HG02943 (cell line): ENCODE data around the gene MED9.

ENCODE experiments used
- ATAC-seq: cut with Tn5 transposase; IDR thresholded peaks from one replicate; pipeline ENCODE4 v1.9.1; 2021; ENCODE audit warnings: mild to moderate bottlenecking, low read depth, moderate library complexity; ENCODE audit not compliant: unreplicated experiment

Gene MED9

GRCh38 chr17:17513626-17514025 lies 36.8 kb downstream of the MED9 start:
- ATAC-seq: no peak

DNA sequence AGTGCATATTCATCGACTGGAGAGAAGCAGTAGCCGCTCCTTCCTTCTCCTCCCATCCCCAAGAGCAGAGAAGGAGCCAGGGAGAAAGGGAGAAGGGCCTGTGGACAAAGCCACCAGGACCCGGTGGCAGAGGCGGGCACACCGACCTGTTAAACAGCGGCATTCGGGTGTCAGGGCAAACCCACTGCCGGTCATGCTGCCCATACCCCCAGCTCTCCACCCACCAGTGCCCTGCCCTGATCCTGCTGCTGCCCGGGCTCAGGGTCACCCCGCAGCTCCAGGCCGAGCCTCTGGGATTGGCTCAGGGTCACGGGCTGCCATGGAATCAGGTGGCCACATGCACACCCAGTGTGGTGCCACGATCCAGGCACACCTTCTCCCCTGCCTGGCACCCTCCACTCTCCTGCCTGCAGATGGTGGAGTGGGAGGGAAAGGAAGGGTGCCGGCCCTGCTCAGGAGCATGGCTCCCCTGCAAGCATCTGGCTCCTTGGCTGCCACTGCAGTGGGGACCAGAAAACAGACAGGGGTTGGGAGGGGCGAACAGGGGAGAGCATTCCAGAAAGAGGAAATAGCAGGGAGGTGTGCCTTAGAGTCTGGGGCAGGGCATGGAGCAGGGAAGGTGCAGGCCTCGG lies 37.7 kb downstream of the MED9 start:
- no peak for ATAC-seq

- no peak for ATAC-seq
Measured at GRCh38 chr17:17514993-17515933, 38.5 kb downstream of the MED9 start.

GRCh38 chr17:17515934-17516930 lies 39.4 kb downstream of the MED9 start:
- no peak for ATAC-seq

DNA sequence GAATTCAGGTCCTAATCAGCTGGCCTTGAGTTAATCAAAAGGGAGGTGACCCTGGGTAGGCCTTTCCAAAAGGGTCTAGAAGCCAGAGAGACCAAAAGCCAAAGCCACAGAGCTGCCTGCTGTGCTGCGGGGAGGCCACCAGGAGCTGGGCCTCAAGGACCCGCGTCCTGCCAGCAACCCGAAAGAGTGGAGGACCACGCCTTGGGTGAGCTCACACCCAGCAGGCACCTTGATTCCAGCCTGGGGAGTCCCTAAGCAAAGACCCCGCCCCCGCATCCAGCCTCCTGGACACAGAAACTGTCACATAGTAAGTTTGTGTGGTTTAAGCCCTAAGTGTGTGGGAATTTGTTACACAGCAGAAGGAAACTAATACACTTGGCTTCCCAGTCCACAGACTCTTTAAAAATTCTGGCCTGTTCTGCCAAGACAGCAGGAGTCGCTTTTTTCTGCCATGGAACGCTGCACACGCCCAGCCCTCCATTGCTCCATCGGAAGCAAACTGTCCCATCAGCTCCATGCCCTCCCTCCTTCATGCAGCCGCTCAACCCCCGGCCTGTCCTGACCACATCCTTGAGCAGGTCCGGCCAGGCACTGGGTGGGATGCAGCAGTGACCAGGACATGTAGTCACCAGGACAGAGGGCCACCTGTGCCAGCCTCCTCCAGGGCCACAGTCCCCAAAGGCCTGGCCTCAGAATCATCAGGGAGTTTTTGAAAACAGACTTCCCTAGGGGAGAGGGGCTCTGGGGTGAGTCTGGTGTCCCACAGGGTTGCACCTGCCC lies 40.3 kb downstream of the MED9 start:
- ATAC-seq: no peak

DNA sequence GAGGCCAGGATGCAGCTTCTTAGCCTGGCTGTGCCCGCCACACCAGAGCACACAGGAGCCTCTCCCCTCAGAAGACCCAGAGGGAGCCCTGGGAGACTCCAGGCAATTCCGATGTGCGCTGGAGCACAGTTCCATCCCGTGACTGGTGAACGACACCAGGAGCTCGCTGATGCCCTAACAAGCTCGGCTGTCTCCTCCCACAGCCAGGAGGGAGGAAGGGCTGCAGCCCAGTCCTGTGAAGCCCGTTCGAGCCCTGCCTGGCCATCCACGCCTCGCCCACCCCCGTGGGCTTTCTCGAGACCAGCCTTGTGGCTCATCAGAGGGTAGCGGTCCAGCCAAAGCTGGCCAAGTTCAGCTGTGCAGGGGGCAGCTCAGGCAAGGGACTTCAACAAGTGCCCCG lies 41.2 kb downstream of the MED9 start:
- no peak for ATAC-seq

- ATAC-seq: no peak
Measured at GRCh38 chr17:17518951-17519350, 42.2 kb downstream of the MED9 start.

DNA sequence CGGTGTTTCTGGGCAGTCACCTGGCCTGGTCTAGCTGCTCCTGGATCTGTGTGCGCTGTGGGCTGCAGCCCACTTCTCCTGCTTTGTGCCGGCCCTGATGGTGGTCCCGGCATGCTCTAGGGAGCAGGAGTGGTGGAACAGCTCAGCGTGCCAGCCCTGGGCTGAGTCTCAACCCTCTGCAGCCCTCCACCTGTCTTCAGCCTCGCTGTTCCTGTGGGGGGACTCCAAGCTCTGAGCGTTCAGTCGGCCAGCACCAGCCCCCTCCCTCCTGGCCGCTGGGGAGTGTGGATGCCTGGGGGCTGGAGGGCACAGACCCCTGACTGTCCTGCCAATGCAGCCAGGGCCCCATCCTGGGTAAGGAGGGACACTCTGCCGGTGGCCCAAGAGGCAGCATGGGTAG lies 43.1 kb downstream of the MED9 start:
- ATAC-seq: no peak

DNA sequence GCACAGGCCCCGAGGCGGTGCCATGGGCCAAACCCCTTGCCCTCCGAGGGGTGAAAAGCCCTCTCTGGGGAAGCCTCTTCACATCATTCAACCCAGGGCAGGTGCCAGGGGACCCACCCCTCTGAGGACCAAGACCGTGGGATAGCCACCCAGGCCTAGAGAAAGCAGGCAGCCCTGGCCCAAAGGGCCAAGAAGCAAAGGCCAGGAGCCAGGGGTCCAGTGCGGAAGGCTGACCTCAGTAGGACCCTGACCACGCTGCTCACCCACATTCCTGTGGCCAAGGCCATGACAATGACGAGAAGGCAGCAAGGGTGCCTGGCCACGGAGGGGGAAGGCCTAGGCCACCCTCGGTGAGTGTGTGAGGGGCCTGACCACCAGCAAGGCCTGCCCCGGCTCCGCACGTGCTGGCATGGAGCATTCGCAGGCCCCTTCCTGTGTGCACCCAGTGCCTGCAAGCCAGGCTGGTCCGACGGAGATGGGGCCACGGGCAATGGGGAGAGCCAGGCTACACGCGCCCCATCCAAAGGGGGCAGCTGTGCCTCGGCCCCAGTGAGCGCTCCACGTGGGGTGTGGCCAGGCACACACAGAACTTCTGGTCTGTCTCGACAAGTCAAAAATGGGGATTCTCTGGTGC lies 43.9 kb downstream of the MED9 start:
- ATAC-seq: no peak

GRCh38 chr17:17523001-17523730 lies 46.4 kb downstream of the MED9 start:
- no peak for ATAC-seq

DNA sequence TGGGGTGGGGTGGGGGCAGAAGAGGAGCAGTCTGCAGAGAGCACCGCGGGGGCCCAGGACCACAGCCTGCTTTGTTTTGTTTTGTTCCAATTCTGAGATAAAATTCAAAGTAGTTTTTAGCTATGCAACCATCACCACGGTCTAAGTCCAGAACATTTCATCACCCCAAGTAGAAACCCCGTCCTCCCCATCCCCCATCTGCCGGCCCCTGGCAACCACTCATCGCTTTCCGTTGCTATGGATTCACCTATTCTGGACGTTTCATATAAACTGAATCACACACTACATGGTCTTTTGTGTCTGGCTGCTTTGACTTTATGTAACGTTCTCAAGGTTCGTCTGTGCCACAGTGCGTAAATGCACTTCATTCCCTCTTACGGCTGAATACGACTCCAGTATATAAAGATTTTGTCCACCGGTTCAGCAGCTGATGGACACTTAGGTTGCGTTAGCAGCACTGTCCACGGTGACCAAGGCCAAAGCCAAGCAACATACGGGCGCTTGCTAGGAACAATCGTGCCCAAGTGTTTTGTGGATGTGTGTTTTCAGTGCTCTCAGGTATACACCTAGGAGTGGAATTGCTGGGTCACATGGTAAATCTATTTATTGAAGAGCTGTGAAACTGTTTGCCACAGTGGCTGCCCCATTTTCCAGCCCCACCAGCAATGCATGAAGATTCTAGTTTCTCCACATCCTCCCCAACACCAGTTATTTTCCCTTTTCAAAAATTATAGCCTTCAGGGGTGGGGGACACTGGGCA lies 47.1 kb downstream of the MED9 start:
- ATAC-seq: no peak

DNA sequence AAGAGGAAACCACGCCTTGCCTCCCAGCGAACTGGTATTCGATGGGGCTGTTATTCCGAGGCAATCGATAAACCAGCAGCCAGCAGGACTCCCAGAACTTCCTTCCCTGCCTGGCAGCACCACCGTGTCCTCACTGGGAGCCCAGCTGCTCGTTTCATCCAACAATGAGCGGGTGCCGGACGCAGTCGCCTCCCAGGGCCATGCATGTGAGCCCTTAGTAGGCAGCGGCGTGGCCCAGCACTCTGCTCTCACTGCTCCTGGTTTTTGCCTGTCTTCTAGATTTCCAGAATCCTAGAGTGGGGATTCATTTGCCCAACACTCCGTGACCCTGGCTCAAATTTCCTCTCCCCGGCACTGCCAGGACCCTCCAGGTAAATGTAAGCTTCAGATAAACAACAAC lies 48.5 kb downstream of the MED9 start:
- no peak for ATAC-seq

DNA sequence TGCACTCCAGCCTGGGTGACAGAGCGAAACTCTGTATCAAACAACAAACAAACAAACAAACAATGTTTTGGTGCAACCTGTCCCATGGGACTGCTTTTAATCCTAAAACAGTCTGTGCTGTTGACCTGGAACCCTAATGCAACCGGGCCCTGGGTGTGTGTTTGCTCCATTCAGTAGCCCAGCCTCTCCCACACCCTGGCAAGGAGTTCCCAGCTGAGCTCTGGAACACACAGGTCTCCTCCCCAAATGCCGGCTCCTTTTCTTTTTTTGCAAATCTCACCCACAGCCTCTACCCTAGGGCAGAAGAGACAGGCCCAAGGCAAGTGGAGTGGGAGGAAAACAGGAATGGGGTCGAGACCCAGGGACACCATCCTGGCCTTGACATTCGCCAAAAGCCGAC lies 49.2 kb downstream of the MED9 start:
- ATAC-seq: no peak

DNA sequence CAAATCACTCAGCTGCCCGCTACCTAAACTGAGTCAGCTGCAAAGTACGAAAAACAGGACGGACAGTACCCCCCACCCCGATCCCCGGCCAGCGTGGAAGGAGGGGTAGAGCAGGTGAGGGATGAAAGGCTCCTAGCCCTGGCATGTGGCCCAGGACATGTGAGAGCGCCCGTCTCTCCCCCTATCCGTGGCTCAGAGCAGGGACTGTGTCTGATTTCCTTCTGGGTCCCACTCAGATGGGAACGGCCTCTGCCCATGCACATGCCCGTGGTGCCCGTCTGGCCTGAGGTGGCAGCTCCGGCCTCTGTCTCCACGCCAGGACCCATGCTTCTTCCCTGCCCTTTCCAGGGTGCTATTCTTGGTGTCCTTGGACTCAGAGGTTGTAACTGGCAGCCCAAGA lies 49.6 kb downstream of the MED9 start:
- no peak for ATAC-seq

- no peak for ATAC-seq
Measured at GRCh38 chr17:17527534-17527933, 50.7 kb downstream of the MED9 start.

DNA sequence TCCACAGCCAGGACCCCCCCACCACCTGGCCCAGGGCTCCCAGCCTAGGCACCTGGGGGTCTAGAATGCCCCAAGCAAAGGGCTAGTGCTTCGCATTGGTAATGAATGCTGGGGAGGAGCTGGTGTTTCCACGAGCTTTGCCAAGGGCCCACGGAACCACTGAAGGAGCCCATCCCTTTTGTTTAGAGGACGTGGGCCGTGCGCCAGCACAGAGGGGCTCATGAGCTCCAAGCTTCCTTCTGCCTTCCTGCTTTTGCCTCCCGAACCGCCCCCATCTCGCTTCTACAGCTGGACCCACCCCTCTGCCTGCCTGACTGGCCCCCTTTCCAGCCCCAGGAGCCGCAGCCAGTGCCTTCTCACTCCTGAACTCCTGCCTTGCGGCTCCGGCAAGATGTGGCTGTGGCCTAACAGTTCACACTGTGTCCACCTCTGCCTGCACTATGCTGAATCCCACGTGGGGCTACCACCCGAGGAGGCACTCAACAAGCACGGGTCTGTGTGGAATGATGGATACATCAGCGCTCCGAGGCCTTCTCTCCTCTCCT lies 51.2 kb downstream of the MED9 start:
- no peak for ATAC-seq

GRCh38 chr17:17528696-17529652 lies 52.2 kb downstream of the MED9 start:
- no peak for ATAC-seq
